Stimulated activated naive CD8-positive, alpha-beta T cell treated with anti-CD3 and anti-CD28 coated beads, Interleukin-15, amount 100 ng/mL, for 72 hours (primary cell): Measurements from ENCODE around the gene CTNNA2.

ENCODE experiments used
- ATAC-seq: fragments of 150-1000 bp; cut with Tn5 transposase; 2 replicates; pipeline ENCODE4 v1.10.0; 2021; ENCODE audit warnings: mild to moderate bottlenecking, moderate library complexity
- DNase-seq, 2 donors: peaks; one replicate each; pipeline ENCODE4 v3.0.0; 2021 to 2022
- H3K27ac Mint-ChIP-seq, 2 donors: one replicate each; pipeline ENCODE4 v1.8.0; 2022; ENCODE audit warnings: mild to moderate bottlenecking in 2 of 2, mixed read lengths in 2 of 2, moderate library complexity in 2 of 2
- H3K27me3 Mint-ChIP-seq: one replicate; pipeline ENCODE4 v1.8.0; 2022; ENCODE audit warnings: mixed read lengths
- H3K4me1 Mint-ChIP-seq: one replicate; pipeline ENCODE4 v1.8.0; 2022; ENCODE audit warnings: mild to moderate bottlenecking, mixed read lengths
- H3K4me3 Mint-ChIP-seq, 2 donors: one replicate each; pipeline ENCODE4 v1.8.0; 2022; ENCODE audit warnings: mild to moderate bottlenecking in 2 of 2, mixed read lengths in 2 of 2, moderate library complexity in 1 of 2
- H3K9me3 Mint-ChIP-seq, 2 donors: one replicate each; pipeline ENCODE4 v1.8.0; 2022; ENCODE audit warnings: mixed read lengths in 2 of 2

Gene CTNNA2

GRCh38 chr2:79715338-79715737 is 202.5 kb downstream of the CTNNA2 start:
- Mint-ChIP-seq H3K4me3 (no peak overlapping the region), H3K9me3 (peaks cover 6 to 20% of the 10 kb centered on the region in 2 donors), H3K4me1 (no peaks in the 10 kb centered on the region), H3K27me3 (no peaks in the 10 kb centered on the region), H3K27ac (no peak overlapping the region)
- DNase-seq = no peak
- no peak for ATAC-seq

DNA sequence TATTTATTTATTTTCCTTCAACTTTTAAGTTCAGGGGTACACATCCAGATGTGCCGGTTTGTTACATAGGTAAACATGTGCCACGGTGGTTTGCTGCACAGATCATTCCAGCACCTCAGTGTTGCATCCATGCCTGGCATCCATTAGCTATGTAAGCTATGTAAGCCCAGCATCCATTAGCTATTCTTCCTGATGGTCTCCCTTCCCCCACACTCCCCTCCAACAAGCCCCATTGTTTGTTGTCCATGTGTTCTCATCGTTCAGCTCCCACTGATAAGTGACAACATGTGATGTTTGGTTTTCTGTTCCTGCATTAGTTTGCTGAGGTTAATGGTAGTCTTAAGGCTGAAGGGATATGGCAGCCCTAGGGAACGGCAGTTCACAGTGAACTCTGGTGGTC is 203.4 kb downstream of the CTNNA2 start:
- H3K27me3 Mint-ChIP-seq = no peaks in the 10 kb centered on the region

GRCh38 chr2:79717364-79718007 is 204.6 kb downstream of the CTNNA2 start:
- H3K27ac Mint-ChIP-seq = no peak overlapping the region
- ATAC-seq = no peak
- H3K4me1 Mint-ChIP-seq = no peaks in the 10 kb centered on the region
- DNase-seq = no peak
- no peak overlapping the region for H3K4me3 Mint-ChIP-seq
- no peaks in the 10 kb centered on the region for H3K27me3 Mint-ChIP-seq
- H3K9me3 Mint-ChIP-seq = peaks cover 6 to 20% of the 10 kb centered on the region in 2 donors

More for the DNA sequence above, 203.4 kb downstream of the CTNNA2 start:
- no peak overlapping the region for H3K4me3 Mint-ChIP-seq
- ATAC-seq (no peak), DNase-seq (no peak)
- H3K9me3 Mint-ChIP-seq = peaks cover 6 to 20% of the 10 kb centered on the region in 2 donors
- no peaks in the 10 kb centered on the region for H3K4me1 Mint-ChIP-seq
- H3K27ac Mint-ChIP-seq = no peak overlapping the region

GRCh38 chr2:79721061-79721460 is 208.2 kb downstream of the CTNNA2 start:
- no peaks in the 10 kb centered on the region for H3K27me3 Mint-ChIP-seq
- H3K4me3 Mint-ChIP-seq = no peak overlapping the region
- no peaks in the 10 kb centered on the region for H3K4me1 Mint-ChIP-seq
- DNase-seq = no peak
- H3K27ac Mint-ChIP-seq = no peak overlapping the region
- peaks cover 10 to 13% of the 10 kb centered on the region in 2 donors for H3K9me3 Mint-ChIP-seq
- ATAC-seq = no peak

GRCh38 chr2:79721966-79722365 is 209.1 kb downstream of the CTNNA2 start:
- Mint-ChIP-seq H3K27ac (no peak overlapping the region), H3K9me3 (peaks cover 7 to 10% of the 10 kb centered on the region in 2 donors), H3K4me3 (no peak overlapping the region), H3K27me3 (no peaks in the 10 kb centered on the region), H3K4me1 (no peaks in the 10 kb centered on the region)
- ATAC-seq (no peak), DNase-seq (no peak)

GRCh38 chr2:79723830-79724229 is 211.0 kb downstream of the CTNNA2 start:
- no peak overlapping the region for H3K4me3 Mint-ChIP-seq
- H3K4me1 Mint-ChIP-seq = no peaks in the 10 kb centered on the region
- H3K27ac Mint-ChIP-seq = no peak overlapping the region
- ATAC-seq (no peak), DNase-seq (no peak)
- H3K9me3 Mint-ChIP-seq = peaks cover 0 to 10% of the 10 kb centered on the region in 2 donors
- H3K27me3 Mint-ChIP-seq = no peaks in the 10 kb centered on the region

- H3K4me3 Mint-ChIP-seq = no peak overlapping the region
- DNase-seq = no peak
- no peak for ATAC-seq
- H3K27ac Mint-ChIP-seq = no peak overlapping the region
- no peaks in the 10 kb centered on the region for H3K27me3 Mint-ChIP-seq
- no peaks in the 10 kb centered on the region for H3K4me1 Mint-ChIP-seq
- peaks cover 0 to 4% of the 10 kb centered on the region in 2 donors for H3K9me3 Mint-ChIP-seq
These were observed 216.7 kb downstream of the CTNNA2 start for GRCh38 chr2:79729532-79729931.

GRCh38 chr2:79734518-79734917 is 221.7 kb downstream of the CTNNA2 start:
- DNase-seq = no peak
- no peak for ATAC-seq
- Mint-ChIP-seq H3K4me3 (no peak overlapping the region), H3K27ac (no peak overlapping the region), H3K4me1 (no peaks in the 10 kb centered on the region), H3K27me3 (no peaks in the 10 kb centered on the region), H3K9me3 (peaks cover 0 to 12% of the 10 kb centered on the region in 2 donors)

DNA sequence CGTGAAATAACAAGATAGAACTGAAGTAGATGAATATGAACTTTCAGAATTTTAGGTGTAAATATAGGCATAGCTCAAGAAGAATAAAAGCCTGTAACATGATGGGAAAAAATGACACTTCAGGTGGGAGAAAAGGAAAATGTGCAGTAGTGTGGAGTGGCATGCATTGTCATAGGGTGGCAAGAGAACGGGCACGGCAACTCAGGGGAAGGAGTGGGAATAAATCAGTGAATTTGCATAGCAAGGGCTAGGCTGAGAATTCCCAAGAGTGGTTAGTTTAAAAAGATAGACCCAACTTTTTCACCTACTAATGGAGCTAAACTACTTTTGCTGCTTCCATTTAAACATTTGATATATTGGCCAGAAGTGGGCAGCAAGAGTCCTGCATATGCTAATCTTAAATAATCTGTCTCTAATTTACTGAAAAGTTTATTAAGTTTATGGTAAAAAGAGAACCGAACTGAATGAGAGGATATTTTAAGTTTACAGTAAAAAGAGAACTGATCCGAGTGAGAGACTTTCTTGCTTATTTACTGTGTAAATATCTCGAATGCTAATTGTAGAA is 228.1 kb downstream of the CTNNA2 start:
- ATAC-seq (no peak), DNase-seq (no peak)
- Mint-ChIP-seq H3K4me1 (no peaks in the 10 kb centered on the region), H3K4me3 (no peak overlapping the region), H3K9me3 (peaks cover 0 to 19% of the 10 kb centered on the region in 2 donors), H3K27ac (no peak overlapping the region), H3K27me3 (no peaks in the 10 kb centered on the region)

GRCh38 chr2:79750321-79750720 is 237.5 kb downstream of the CTNNA2 start:
- Mint-ChIP-seq H3K27ac (no peak overlapping the region), H3K4me3 (no peak overlapping the region), H3K4me1 (no peaks in the 10 kb centered on the region), H3K27me3 (no peaks in the 10 kb centered on the region), H3K9me3 (peaks cover 14% of the 10 kb centered on the region in 2 donors)
- ATAC-seq (no peak), DNase-seq (no peak)

DNA sequence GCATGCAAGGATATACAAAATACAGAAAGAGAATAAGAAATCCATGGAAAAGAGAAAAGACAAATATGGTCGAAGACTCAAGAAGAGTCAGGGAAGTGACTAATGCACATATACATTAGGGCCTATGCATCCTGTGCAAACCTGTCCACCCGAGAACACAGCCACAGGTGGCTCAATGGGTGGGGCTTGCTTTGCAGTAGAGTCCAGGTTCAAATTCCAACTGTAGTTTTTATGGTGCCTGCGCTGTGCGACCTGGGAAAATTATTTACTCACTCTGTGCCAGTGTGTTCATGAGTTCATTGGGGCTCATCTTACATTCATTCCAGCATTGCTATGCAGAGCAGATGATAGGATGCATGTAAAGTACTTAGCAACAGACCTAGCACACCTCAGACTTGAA is 244.7 kb downstream of the CTNNA2 start:
- Mint-ChIP-seq H3K27ac (no peak overlapping the region), H3K4me1 (no peaks in the 10 kb centered on the region), H3K9me3 (peaks cover 12 to 18% of the 10 kb centered on the region in 2 donors), H3K4me3 (no peak overlapping the region), H3K27me3 (no peaks in the 10 kb centered on the region)
- DNase-seq (no peak), ATAC-seq (no peak)

GRCh38 chr2:79758042-79758441 is 245.2 kb downstream of the CTNNA2 start:
- no peak overlapping the region for H3K4me3 Mint-ChIP-seq
- H3K9me3 Mint-ChIP-seq = peaks cover 12 to 15% of the 10 kb centered on the region in 2 donors
- ATAC-seq = no peak
- H3K27ac Mint-ChIP-seq = no peak overlapping the region
- no peaks in the 10 kb centered on the region for H3K4me1 Mint-ChIP-seq
- H3K27me3 Mint-ChIP-seq = no peaks in the 10 kb centered on the region
- no peak for DNase-seq

DNA sequence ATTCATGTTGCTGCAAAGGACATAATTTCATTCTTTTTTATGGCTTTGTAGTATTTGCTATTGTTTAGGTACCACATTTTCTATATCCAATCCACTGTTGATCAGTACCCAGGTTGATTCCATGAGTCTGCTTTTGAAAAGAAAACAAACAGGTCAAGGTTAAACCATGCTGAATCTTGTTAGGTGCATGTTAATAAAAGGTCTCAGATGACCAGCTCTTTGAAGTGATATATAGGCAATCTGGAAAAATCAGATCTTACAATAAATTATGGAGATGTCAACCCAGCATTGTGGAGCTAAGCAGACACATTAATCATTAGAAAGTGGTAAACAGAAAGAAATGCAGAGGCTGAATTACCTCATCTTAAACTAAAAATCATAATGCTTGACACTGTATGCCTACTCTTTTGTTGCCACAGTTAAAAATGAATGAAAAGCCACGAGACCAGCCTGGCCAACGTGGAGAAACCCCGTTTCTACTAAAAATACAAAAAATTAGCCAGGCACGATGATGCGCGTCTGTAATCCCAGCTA is 246.0 kb downstream of the CTNNA2 start:
- H3K4me3 Mint-ChIP-seq = no peak overlapping the region
- no peaks in the 10 kb centered on the region for H3K27me3 Mint-ChIP-seq
- H3K27ac Mint-ChIP-seq = no peak overlapping the region
- no peaks in the 10 kb centered on the region for H3K4me1 Mint-ChIP-seq
- ATAC-seq = no peak
- no peak for DNase-seq
- peaks cover 8 to 15% of the 10 kb centered on the region in 2 donors for H3K9me3 Mint-ChIP-seq

DNA sequence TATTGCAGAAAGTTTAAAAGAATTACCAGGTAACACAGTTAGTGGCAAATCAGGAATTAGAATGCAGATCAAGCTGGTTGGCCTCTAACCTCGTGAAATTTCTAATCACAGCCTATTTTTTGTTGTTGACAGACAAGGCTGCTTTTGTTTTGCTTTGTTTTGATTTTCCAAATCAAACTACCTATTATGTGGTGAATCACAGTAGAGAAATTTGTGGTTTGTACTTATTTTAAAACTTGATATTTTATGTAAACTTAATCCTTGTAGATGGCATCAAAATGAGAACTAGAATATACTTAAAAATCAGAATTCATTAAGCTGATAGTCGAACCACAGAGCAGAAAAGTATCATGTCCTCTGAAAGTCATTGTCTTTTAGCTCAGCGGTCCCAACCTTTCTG is 258.1 kb downstream of the CTNNA2 start:
- DNase-seq (no peak), ATAC-seq (no peak)
- Mint-ChIP-seq H3K27me3 (no peaks in the 10 kb centered on the region), H3K4me1 (no peaks in the 10 kb centered on the region), H3K4me3 (no peak overlapping the region), H3K27ac (no peak overlapping the region), H3K9me3 (peaks cover 0 to 4% of the 10 kb centered on the region in 2 donors)

DNA sequence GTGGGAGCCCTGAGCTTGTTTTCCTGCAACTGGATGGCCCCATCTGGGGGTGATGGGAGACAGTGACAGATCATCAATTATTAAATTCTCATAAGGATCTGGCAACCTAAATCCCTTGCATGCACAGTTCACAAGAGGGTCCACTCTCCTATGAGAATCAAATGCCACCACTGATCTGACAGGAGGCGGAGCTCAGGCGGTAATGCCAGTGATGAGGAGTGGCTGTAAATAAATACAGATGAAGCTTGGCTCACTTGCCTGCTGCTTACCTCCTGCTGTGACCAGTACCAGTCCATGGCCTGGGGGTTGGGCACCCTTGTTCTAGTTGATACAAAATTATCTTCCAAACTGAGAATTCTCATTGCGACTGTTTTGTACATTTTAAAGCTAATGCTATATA is 258.6 kb downstream of the CTNNA2 start:
- Mint-ChIP-seq H3K27me3 (no peaks in the 10 kb centered on the region), H3K4me1 (no peaks in the 10 kb centered on the region), H3K9me3 (peaks cover 0 to under 1% of the 10 kb centered on the region in 2 donors), H3K27ac (no peak overlapping the region), H3K4me3 (no peak overlapping the region)
- ATAC-seq (no peak), DNase-seq (no peak)

DNA sequence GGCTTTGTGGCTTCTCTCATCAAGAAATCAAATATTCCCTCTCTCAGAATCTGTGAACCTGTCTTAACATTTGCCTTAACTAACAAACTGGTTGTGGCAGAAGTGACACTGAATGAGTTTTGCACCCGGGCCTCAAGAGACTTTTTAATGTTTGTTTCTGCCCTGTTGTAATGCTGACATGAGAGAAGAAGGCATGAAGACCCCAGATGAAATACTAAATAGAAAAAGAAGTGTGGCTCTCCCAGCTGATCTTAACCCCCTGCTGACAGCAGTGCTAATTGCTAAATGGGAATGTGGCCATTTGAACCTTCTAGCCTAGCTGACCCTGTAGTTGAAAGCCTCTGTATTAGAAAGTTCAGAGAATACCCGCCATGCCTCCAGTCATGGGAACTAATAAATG is 261.2 kb downstream of the CTNNA2 start:
- Mint-ChIP-seq H3K27ac (no peak overlapping the region), H3K4me3 (no peak overlapping the region), H3K9me3 (no peaks in the 10 kb centered on the region), H3K27me3 (no peaks in the 10 kb centered on the region), H3K4me1 (no peaks in the 10 kb centered on the region)
- ATAC-seq (no peak), DNase-seq (no peak)
